ENCODE measurements around the gene CCDC7.
"Not testable (repeated sequence)": the region's sequence is repeated elsewhere in the genome, so short reads cannot be mapped to it uniquely, and the experiment has no call there.

Gene CCDC7

GRCh38 chr10:32459051-32459698 lies 13.2 kb downstream of the CCDC7 start:
- DNase-seq: peak; percentile 19

- no peak for DNase-seq
Observed at GRCh38 chr10:32461203-32461602, 15.3 kb downstream of the CCDC7 start.

- DNase-seq: no peak
Observed at GRCh38 chr10:32471232-32471631, 25.3 kb downstream of the CCDC7 start.

GRCh38 chr10:32477499-32477898 lies 31.6 kb downstream of the CCDC7 start:
- DNase-seq: no peak

- DNase-seq: no peak
Observed at GRCh38 chr10:32481606-32482005, 35.7 kb downstream of the CCDC7 start.

- not testable (repeated sequence) for DNase-seq
Observed at GRCh38 chr10:32483019-32483502, 37.1 kb downstream of the CCDC7 start.

- not testable (repeated sequence) for DNase-seq
Observed at GRCh38 chr10:32488038-32488437, 42.1 kb downstream of the CCDC7 start.

GRCh38 chr10:32489158-32489557 lies 43.2 kb downstream of the CCDC7 start:
- DNase-seq: no peak

GRCh38 chr10:32489901-32490300 lies 44.0 kb downstream of the CCDC7 start:
- DNase-seq: no peak

- DNase-seq: not testable (repeated sequence)
Observed at GRCh38 chr10:32494562-32494961, 48.6 kb downstream of the CCDC7 start.

GRCh38 chr10:32500136-32500535 lies 54.2 kb downstream of the CCDC7 start:
- not testable (repeated sequence) for DNase-seq

- no peak for DNase-seq
Observed at GRCh38 chr10:32501906-32502305, 56.0 kb downstream of the CCDC7 start.

GRCh38 chr10:32505762-32506420 lies 60.0 kb downstream of the CCDC7 start:
- not testable (repeated sequence) for DNase-seq

- no peak for DNase-seq
Observed at GRCh38 chr10:32511599-32511998, 65.7 kb downstream of the CCDC7 start.

GRCh38 chr10:32516567-32517495 lies 70.9 kb downstream of the CCDC7 start:
- no peak for DNase-seq

- no peak for DNase-seq
Observed at GRCh38 chr10:32530231-32530630, 84.3 kb downstream of the CCDC7 start.

- DNase-seq: no peak
Observed at GRCh38 chr10:32538256-32538655, 92.3 kb downstream of the CCDC7 start.

- no peak for DNase-seq
Observed at GRCh38 chr10:32540691-32541470, 94.9 kb downstream of the CCDC7 start.

- no peak for DNase-seq
Observed at GRCh38 chr10:32548208-32548607, 102.3 kb downstream of the CCDC7 start.

GRCh38 chr10:32556783-32557395 lies 110.9 kb downstream of the CCDC7 start:
- no peak for DNase-seq

GRCh38 chr10:32562695-32563094 lies 116.8 kb downstream of the CCDC7 start:
- DNase-seq: not testable (repeated sequence)

GRCh38 chr10:32577448-32577847 lies 131.5 kb downstream of the CCDC7 start:
- no peak for DNase-seq
